GM21360 (cell line): ENCODE measurements around the gene CSTA.

ENCODE experiments used
- ATAC-seq: cut with Tn5 transposase; IDR thresholded peaks from one replicate; pipeline ENCODE4 v1.9.1; 2021; ENCODE audit warnings: mild to moderate bottlenecking, moderate library complexity; ENCODE audit not compliant: unreplicated experiment

CSTA gene, protein sequence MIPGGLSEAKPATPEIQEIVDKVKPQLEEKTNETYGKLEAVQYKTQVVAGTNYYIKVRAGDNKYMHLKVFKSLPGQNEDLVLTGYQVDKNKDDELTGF

GRCh38 chr3:122324871-122325323 is at the start of gene CSTA:
Gene CSTA, plus strand, starts transcription at chr3:122325248. Its CDS starts 45 bp downstream, at chr3:122325293.
- ATAC-seq, result no peak

- ATAC-seq, result no peak
Measured at GRCh38 chr3:122281891-122282290, 43.2 kb upstream of the CSTA start.

DNA sequence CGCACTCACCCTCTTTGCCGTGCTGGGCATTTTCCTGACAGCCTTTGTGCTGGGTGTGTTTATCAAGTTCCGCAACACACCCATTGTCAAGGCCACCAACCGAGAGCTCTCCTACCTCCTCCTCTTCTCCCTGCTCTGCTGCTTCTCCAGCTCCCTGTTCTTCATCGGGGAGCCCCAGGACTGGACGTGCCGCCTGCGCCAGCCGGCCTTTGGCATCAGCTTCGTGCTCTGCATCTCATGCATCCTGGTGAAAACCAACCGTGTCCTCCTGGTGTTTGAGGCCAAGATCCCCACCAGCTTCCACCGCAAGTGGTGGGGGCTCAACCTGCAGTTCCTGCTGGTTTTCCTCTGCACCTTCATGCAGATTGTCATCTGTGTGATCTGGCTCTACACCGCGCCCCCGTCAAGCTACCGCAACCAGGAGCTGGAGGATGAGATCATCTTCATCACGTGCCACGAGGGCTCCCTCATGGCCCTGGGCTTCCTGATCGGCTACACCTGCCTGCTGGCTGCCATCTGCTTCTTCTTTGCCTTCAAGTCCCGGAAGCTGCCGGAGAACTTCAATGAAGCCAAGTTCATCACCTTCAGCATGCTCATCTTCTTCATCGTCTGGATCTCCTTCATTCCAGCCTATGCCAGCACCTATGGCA is 41.1 kb upstream of the CSTA start:
- ATAC-seq, result no peak

GRCh38 chr3:122284486-122284885 is 40.6 kb upstream of the CSTA start:
- no peak for ATAC-seq

GRCh38 chr3:122294359-122294758 is 30.7 kb upstream of the CSTA start:
- no peak for ATAC-seq

- ATAC-seq, result no peak
Measured at GRCh38 chr3:122295266-122296062, 29.6 kb upstream of the CSTA start.

DNA sequence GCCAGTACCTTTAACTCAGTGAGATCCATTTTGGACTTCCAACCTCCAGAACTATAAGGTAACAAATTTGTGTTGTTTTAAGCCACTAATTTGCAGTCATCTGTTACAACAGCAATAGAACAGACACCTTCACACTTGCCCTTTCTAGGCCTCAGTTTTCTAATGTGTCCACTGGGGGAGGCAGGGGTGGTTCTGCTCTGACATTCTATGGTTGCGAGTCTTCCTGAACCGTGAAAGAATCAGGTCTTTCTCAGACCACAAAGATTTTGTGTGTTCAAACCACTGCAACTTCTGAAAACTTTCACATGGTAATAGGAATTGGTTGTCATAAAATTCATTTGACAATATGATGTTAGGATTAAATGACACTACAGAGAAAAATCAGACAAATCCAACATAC is 26.8 kb upstream of the CSTA start:
- ATAC-seq, result peak; percentile 56

DNA sequence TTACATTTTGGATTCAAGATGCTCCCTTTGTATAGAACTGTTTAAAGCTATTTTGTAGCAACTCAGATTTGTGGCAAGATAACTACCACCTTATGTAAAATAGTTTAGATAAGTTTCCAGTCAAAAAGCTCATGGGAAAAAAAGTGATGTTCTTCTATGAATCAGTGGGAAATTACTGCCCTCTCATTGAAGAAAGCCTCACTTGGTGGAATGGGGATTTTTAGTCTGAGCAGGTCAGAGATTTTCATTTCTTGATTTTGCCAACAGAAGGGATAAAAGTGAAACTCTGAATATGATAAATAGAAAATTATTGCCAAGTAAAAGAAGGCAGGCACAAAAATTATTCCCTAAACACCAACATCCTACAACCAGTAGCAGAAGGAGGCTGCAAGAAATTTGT is 25.8 kb upstream of the CSTA start:
- no peak for ATAC-seq

DNA sequence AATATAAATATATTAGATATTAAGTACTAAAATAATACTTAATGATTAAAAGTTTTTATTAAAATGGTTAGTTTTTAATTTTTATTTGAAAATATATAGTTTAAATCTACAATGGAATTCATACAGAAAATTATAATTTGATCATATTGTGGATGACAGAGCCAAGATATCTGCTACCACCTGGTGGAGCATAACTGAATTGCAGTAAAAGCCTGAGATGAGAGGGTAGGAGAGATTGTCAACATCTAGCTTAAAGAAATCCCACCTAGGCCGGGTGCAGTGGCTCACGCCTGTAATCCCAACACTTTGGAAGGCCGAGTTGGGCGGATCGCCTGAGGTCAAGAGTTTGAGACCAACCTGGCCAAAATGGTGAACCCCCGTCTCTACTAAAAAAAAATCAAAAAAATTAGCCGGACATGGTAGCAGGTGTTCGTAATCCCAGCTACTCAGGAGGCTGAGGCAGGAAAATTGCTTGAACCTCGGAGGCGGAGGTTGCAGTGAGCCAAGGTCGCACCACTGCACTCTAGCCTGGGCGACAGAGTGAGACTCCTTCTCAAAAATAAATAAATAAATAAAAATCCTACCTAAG is 25.1 kb upstream of the CSTA start:
- no peak for ATAC-seq

DNA sequence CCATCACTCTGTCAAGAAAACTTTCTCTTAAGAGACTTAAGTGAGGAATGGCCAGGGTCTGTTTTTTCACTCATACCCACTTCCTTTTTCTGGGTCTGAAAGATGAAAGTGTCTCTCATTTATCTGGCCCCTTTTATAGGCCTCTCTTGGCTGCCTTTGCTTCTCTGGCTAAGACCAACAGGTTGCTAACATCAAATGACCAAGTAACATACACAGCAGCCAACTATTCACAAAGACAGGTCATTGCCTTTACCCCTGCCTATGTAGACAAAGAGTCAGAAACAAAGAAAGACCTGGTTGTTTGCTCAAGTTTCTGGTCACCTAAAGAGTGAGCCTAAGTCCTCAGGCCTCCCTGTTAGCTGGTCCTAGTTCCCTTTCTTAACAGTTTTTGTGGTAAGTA is 24.0 kb upstream of the CSTA start:
- ATAC-seq, result peak; percentile 62

DNA sequence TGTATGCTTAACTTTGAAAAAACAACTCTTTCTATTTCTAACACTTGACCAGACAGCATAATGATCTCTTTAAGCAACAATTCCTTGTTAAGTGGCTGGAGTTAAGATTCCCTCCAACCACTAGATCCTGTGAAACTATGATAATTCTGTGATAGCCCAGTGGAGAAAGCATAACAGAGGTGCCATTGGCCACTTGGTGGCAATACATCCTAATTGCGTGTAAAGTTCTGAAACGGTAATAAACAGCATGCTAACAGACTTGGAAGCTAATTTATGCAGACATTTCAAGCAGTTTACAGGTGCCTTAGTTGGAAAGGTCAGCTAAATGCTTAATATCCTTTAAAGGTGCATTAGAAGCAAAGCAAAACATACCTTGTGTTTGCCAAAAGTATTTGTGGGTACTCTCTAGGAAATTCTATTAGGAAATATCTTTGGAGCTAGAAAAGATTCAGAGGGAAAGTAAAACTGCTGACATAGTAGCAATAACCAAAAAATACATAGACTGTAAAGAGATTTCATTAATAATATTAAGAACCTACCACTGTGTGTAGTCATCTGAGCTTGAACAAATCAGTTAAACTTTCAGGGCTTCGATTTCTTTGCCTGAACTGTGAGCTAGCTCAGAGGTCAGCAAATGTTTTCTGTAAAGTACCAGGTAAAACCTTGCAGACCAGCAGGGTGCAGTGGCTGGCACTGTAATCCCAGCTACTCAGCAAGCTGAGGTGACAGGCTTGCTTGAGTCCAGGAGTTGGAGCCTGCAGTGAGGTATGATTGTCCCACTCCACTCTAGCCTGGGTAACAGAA is 19.0 kb upstream of the CSTA start:
- ATAC-seq, result no peak

- ATAC-seq, result no peak
Measured at GRCh38 chr3:122306622-122306953, 18.5 kb upstream of the CSTA start.

DNA sequence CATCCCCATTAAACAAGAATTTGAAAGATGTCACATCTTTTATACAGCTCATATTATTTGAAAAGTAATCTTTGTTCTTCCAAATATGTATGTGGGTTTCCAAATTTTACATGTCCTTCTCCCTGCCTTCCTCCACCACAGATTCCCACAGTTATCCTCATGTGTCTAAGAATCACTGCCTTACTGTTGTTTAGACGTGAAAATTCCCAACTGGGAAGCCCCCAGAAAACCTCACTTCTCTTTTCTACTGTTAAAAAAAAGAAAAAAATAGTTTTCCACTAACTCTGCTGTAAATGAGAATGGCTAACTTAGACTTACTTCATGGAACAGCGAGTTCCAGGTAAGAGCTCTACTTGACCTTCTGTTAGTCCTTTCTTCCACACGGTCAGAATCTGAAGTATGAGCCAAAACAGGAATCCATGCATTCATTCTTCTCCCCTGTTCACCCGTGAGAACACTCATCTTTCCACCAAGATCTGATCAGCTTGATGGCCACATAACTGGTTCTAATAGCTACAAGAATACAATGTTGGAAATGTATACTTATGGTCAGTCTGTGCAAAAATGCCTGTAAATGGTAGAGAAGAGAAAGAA is 17.9 kb upstream of the CSTA start:
- ATAC-seq, result no peak

DNA sequence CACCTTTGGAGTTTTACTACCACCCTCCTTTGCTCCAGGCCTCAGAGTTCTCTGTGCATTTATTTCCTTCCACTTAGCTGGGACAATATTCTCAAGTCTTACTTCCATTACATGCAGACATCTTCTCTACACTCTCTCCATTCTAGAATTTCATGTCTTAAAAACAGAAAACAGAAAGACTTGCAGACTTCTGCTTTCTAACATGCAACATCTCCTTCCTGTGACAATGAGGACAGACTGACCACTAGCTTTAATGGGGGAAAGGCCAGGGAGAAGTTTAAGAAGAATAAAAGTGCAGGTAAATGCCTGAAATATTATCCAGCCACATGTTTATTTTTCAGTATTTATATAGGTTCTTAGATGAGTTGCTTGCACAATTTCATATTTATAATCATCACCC is 17.1 kb upstream of the CSTA start:
- ATAC-seq, result no peak

- no peak for ATAC-seq
Measured at GRCh38 chr3:122310361-122310760, 14.7 kb upstream of the CSTA start.

DNA sequence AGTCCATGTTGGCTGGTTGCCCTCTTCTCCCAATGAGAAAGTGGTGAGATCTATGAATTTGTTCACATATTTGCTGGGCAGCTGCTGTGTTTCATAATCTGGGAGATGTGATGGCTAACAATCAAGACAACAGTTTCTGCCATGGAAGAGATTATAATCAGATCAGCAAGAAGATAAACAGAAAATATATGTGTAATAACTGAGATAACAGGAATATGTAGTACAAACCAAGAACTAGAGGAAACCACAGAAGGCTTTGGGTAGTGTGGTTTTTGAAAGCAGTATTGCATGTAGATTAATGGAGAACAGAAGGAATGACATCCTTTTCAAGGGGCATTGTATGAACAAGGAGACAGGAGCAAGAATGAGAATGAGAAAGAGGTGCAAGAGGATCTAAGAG is 12.2 kb upstream of the CSTA start:
- ATAC-seq, result no peak

DNA sequence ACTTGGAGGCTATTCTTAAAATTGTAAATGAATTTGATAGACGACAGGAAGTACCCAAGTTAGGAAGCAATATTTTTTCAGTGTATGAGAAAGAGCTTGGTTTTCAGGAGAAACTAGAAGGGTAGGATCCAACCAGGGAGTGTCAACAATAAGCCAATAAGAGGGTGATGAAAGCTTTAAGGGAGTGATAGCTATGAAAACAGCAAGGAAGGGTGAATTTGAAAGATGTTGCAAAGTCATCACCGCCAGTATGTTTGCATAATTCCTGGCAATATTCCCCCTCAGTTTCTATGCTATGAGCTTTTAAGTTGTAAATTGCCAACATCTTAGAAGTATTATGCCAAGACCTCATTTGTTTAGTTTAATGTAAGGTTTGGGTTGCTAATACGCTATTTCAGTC is 11.8 kb upstream of the CSTA start:
- no peak for ATAC-seq

DNA sequence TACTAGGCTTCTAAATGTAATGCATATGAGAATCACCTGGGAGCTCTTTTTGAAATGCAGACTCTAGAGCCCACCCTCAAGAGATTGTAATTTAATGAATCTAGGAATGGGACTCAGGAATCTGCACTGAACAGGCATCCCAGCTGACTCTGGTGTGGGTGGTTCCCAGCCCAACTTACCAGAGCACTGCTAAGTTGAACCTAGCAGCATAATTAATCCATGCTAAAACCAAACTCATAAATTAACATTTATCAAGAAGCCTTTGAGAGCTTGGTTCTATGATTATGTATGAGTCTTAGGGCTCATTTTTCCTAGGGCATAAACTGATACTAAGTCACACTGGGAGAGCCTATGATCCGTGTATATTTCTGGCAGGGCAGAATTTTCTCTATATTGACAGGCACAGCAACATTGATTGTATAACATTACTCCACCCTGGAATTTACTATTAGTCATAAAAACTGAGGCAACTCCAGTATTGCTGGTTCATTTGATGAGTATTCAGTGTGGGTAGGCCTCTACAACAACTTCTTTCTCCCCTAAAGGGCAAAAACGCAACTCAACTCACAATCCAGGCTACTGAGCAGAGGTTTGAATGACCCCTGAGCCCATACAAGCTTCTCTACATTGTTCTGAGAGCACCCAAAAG is 10.7 kb upstream of the CSTA start:
- ATAC-seq, result no peak

- no peak for ATAC-seq
Measured at GRCh38 chr3:122315619-122316018, 9.4 kb upstream of the CSTA start.

DNA sequence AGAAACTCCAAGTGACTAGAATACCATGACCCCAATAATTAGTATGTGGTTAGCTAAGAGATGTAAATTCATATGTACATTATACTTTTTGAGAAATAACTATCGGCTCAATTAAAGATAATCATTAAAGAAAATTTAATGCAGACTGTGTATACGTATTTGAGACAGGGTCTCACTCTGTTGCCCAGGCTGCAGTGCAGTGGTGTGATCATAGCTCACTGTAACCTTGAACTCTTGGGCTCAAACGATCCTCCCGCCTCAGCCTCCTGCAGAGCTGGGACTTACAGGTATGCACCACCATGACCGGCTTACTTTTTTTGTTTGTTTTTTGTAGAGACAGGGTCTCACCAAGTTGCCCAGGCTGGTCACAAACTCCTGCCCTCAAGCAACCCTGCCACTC is 8.7 kb upstream of the CSTA start:
- no peak for ATAC-seq
